Smooth muscle cell (in vitro differentiated cells): ENCODE measurements around the gene DGKH. TPM values are rescaled to one million over a fixed set of nuclear protein-coding genes. Genes with fewer than 3 reads are reported as not detected.

Source experiments
- DNase-seq: peaks from one replicate; lab custom pipeline; 2025; ENCODE audit not compliant: unreplicated experiment; lab: John Stamatoyannopoulos, UW
- H2AFZ ChIP-seq: fragments of 200-600 bp; sonication (generic); 2 replicates; pipeline ENCODE4 v1.6.0; 2016; ENCODE audit warnings: antibody characterized with exemption, low read depth, mild to moderate bottlenecking
- H3F3A ChIP-seq: fragments of 200-600 bp; sonication (generic); 2 replicates; pipeline ENCODE4 v1.6.0; 2017; ENCODE audit warnings: antibody characterized with exemption, low read depth
- H3K27ac ChIP-seq: fragments of 200-600 bp; sonication (generic); 2 replicates; pipeline ENCODE4 v1.5.1; 2016; ENCODE audit warnings: low read depth, mild to moderate bottlenecking
- H3K27me3 ChIP-seq: fragments of 200-600 bp; sonication (generic); 2 replicates; pipeline ENCODE4 v1.6.1; 2016; ENCODE audit warnings: low read depth, mild to moderate bottlenecking
- H3K36me3 ChIP-seq: fragments of 200-600 bp; sonication (generic); 2 replicates; pipeline ENCODE4 v1.5.1; 2016; ENCODE audit warnings: low read depth
- H3K4me1 ChIP-seq: fragments of 200-600 bp; sonication (generic); 2 replicates; pipeline ENCODE4 v1.5.1; 2016; ENCODE audit warnings: low read depth
- H3K4me2 ChIP-seq: fragments of 200-600 bp; sonication (generic); 2 replicates; pipeline ENCODE4 v1.6.0; 2016; ENCODE audit warnings: mild to moderate bottlenecking
- H3K4me3 ChIP-seq: fragments of 200-600 bp; sonication (generic); 2 replicates; pipeline ENCODE4 v1.5.1; 2016; ENCODE audit warnings: mild to moderate bottlenecking
- H3K79me2 ChIP-seq: fragments of 200-600 bp; sonication (generic); 2 replicates; pipeline ENCODE4 v1.6.0; 2016; ENCODE audit warnings: low read depth, mild to moderate bottlenecking
- H3K9ac ChIP-seq: fragments of 200-600 bp; sonication (generic); 2 replicates; pipeline ENCODE4 v1.6.0; 2016; ENCODE audit warnings: low read depth
- H3K9me3 ChIP-seq: fragments of 200-600 bp; sonication (generic); replicated peaks from 2 replicates; pipeline ENCODE4 v1.5.1; 2016; ENCODE audit warnings: low read depth
- H4K20me1 ChIP-seq: fragments of 200-600 bp; sonication (generic); 2 replicates; pipeline ENCODE4 v1.6.0; 2016; ENCODE audit warnings: low read depth
- CTCF ChIP-seq: fragments of 200-600 bp; sonication (generic); IDR thresholded peaks from 2 replicates; pipeline ENCODE4 v1.5.1; 2017; ENCODE audit warnings: borderline replicate concordance, mild to moderate bottlenecking, antibody characterized with exemption; ENCODE audit not compliant: insufficient read depth, poor library complexity, severe bottlenecking
- WGBS: methylation state at CpG from one replicate; pipeline ENCODE4 v1.1.7; 2016; ENCODE audit warnings: low lambda C conversion rate; 5-methylcytosine and 5-hydroxymethylcytosine counted together
- polyA plus RNA-seq: library from polyadenylated mRNA; unstranded; fragments of >200 nt; fragmentation: Nextera tagmentation; extraction: Ambion mirVana; gene quantifications from 2 replicates; pipeline ENCODE4 v1.2.1, GENCODE V29; 2016
- total RNA-seq: library from RNA; depleted of rRNA; stranded (reverse); fragments of >200 nt; gene quantifications from 2 replicates; pipeline ENCODE4 v1.2.3, GENCODE V29; 2014

DGKH gene
- total and polyA plus RNA-seq, 2 experiments from 2014 or later, result 1.3 to 6.8 TPM

GRCh38 chr13:42119041-42119440, 70.6 kb downstream of the DGKH start:
- WGBS, result 96% methylated on average over 5 of the region's 5 CpGs
- no peak for TF ChIP-seq CTCF
- Histone ChIP-seq H3K27ac (no peak overlapping the region), H3K36me3 (no peaks in the 10 kb centered on the region), H3K4me2 (no peak overlapping the region), H3K4me1 (no peaks in the 10 kb centered on the region), H3K79me2 (peaks cover 3% of the 10 kb centered on the region), H3K27me3 (no peaks in the 10 kb centered on the region), H3K9ac (no peak overlapping the region), H2AFZ (no peak overlapping the region), H4K20me1 (peaks cover 8% of the 10 kb centered on the region), H3F3A (no peaks in the 10 kb centered on the region), H3K9me3 (no peaks in the 10 kb centered on the region), H3K4me3 (no peak overlapping the region)
- DNase-seq, result no peak

GRCh38 chr13:42119875-42120274, 71.4 kb downstream of the DGKH start:
- H4K20me1 ChIP-seq, result peaks cover 8% of the 10 kb centered on the region
- 81% methylated on average over 1 of the region's 1 CpG for WGBS
- no peak for DNase-seq

GRCh38 chr13:42123600-42123999, 75.2 kb downstream of the DGKH start:
- Histone ChIP-seq H2AFZ (no peak overlapping the region), H4K20me1 (no peaks in the 10 kb centered on the region), H3K79me2 (peaks cover 3% of the 10 kb centered on the region), H3K27me3 (no peaks in the 10 kb centered on the region), H3K4me1 (no peaks in the 10 kb centered on the region), H3K4me2 (no peak overlapping the region), H3F3A (no peaks in the 10 kb centered on the region), H3K36me3 (no peaks in the 10 kb centered on the region), H3K9ac (no peak overlapping the region), H3K9me3 (no peaks in the 10 kb centered on the region), H3K27ac (no peak overlapping the region), H3K4me3 (no peak overlapping the region)
- DNase-seq, result no peak
- no peak for TF ChIP-seq CTCF
- 96% methylated on average over 2 of the region's 2 CpGs for WGBS

More at GRCh38 chr13:42119875-42120274, 71.4 kb downstream of the DGKH start:
- no peaks in the 10 kb centered on the region for H3F3A ChIP-seq
- no peaks in the 10 kb centered on the region for H3K27me3 ChIP-seq
- TF ChIP-seq CTCF, result no peak
- no peaks in the 10 kb centered on the region for H3K9me3 ChIP-seq
- H2AFZ ChIP-seq, result no peak overlapping the region
- peaks cover 3% of the 10 kb centered on the region for H3K79me2 ChIP-seq
- H3K4me1 ChIP-seq, result no peaks in the 10 kb centered on the region
- no peak overlapping the region for H3K27ac ChIP-seq
- no peak overlapping the region for H3K4me2 ChIP-seq
- H3K9ac ChIP-seq, result no peak overlapping the region
- no peaks in the 10 kb centered on the region for H3K36me3 ChIP-seq
- H3K4me3 ChIP-seq, result no peak overlapping the region

GRCh38 chr13:42125046-42125445, 76.6 kb downstream of the DGKH start:
- Histone ChIP-seq H3K9me3 (no peaks in the 10 kb centered on the region), H3K79me2 (peaks cover 3% of the 10 kb centered on the region), H3F3A (no peaks in the 10 kb centered on the region), H3K4me3 (no peak overlapping the region), H3K27me3 (no peaks in the 10 kb centered on the region), H3K27ac (no peak overlapping the region), H3K36me3 (peaks cover 2% of the 10 kb centered on the region), H3K9ac (no peak overlapping the region), H4K20me1 (no peaks in the 10 kb centered on the region), H3K4me1 (no peaks in the 10 kb centered on the region), H3K4me2 (no peak overlapping the region), H2AFZ (no peak overlapping the region)
- no peak for TF ChIP-seq CTCF
- 90% methylated on average over 2 of the region's 2 CpGs for WGBS
- DNase-seq, result no peak
